HG02973 (cell line): Measurements from ENCODE around the gene FOXRED2.
"Not testable (repeated sequence)": the region's sequence is repeated elsewhere in the genome, so short reads cannot be mapped to it uniquely, and the experiment has no call there.

Experiments used
- ATAC-seq: cut with Tn5 transposase; IDR thresholded peaks from one replicate; pipeline ENCODE4 v1.9.1; 2021; ENCODE audit warnings: moderate library complexity; ENCODE audit not compliant: unreplicated experiment

Gene FOXRED2

GRCh38 chr22:36519906-36520305, 13.1 kb upstream of the FOXRED2 start:
- ATAC-seq, result not testable (repeated sequence)

GRCh38 chr22:36514766-36515165, 7.9 kb upstream of the FOXRED2 start:
- ATAC-seq, result no peak

GRCh38 chr22:36512991-36513390, 6.2 kb upstream of the FOXRED2 start:
- no peak for ATAC-seq

- ATAC-seq, result no peak
Measured at GRCh38 chr22:36512333-36512732, 5.5 kb upstream of the FOXRED2 start.

GRCh38 chr22:36510966-36511881, 4.4 kb upstream of the FOXRED2 start:
- ATAC-seq, result no peak

GRCh38 chr22:36510384-36510783, 3.5 kb upstream of the FOXRED2 start:
- ATAC-seq, result no peak

- ATAC-seq, result no peak
Measured at GRCh38 chr22:36507518-36508010, 724 bp upstream of the FOXRED2 start.

GRCh38 chr22:36505998-36506635, 723 bp downstream of the FOXRED2 start:
- ATAC-seq, result no peak

- ATAC-seq, result no peak
Measured at GRCh38 chr22:36497910-36498665, 8.8 kb downstream of the FOXRED2 start.

- ATAC-seq, result no peak
Measured at GRCh38 chr22:36493690-36494110, 13.1 kb downstream of the FOXRED2 start.

GRCh38 chr22:36492109-36492508, 14.7 kb downstream of the FOXRED2 start:
- no peak for ATAC-seq

- ATAC-seq, result no peak
Measured at GRCh38 chr22:36491155-36491554, 15.7 kb downstream of the FOXRED2 start.

GRCh38 chr22:36486619-36487384, 20.0 kb downstream of the FOXRED2 start:
- no peak for ATAC-seq

GRCh38 chr22:36481393-36482168, 25.3 kb downstream of the FOXRED2 start, which contains the start of gene TXN2:
TXN2 (minus strand) TSS chr22:36481640; CDS start chr22:36480837, 803 bp downstream.
- peak; percentile 76 for ATAC-seq

- ATAC-seq, result no peak
Measured at GRCh38 chr22:36480941-36481392, 25.9 kb downstream of the FOXRED2 start.

GRCh38 chr22:36478966-36479365, 27.9 kb downstream of the FOXRED2 start:
- no peak for ATAC-seq

- ATAC-seq, result no peak
Measured at GRCh38 chr22:36475341-36475740, 31.5 kb downstream of the FOXRED2 start.

GRCh38 chr22:36472689-36473088, 34.2 kb downstream of the FOXRED2 start:
- ATAC-seq, result no peak

GRCh38 chr22:36471341-36471821, 35.5 kb downstream of the FOXRED2 start:
- ATAC-seq, result no peak
